ENCODE data around the gene CENPP. TPM values are rescaled to one million over a fixed set of nuclear protein-coding genes. Genes with fewer than 3 reads are reported as not detected.

Gene CENPP
- total RNA-seq, 2 experiments from 2014 or later, result 21.8 to 23.5 TPM

- Mint-ChIP-seq H3K4me3 (no peak overlapping the region), H3K27ac (no peak overlapping the region), H3K36me3 (no peaks in the 10 kb centered on the region), H3K4me1 (ENCODE audit: low read depth) (no peaks in the 10 kb centered on the region), H3K27me3 (no peaks in the 10 kb centered on the region), H3K9me3 (no peaks in the 10 kb centered on the region)
- no peak for DNase-seq
- POLR2A ChIA-PET, result no interaction called here
- intact Hi-C loops (cut with micrococcal nuclease), result no loop called here
- CTCF ChIA-PET, result no interaction called here
Measured at GRCh38 chr9:92524881-92525280, 199.1 kb downstream of the CENPP start.

DNA sequence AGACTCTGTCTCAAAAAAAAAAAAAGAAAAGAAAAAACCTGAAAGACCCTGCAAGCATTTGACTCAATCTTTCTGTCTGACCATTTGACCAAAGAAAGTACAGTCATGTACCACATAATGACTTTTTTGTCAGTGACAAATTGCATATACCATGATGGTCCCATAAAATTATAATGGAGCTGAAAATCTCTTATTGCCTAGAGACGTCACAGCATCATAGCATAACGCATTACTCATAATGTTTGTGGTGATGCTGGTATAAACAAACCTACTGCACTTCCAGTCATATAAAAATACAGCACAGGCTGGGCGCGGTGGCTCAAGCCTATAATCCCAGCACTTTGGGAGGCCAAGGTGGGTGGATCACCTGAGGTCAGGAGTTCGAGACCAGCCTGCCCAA is 199.6 kb downstream of the CENPP start:
- ChIA-PET CTCF (interaction anchor here (1.7 kb wide), 1 partner anchor 384 kb away, joined by 4 read pairs; no protein-coding TSS in a partner anchor), POLR2A (no interaction called here)
- no peak for DNase-seq
- no peaks in the 10 kb centered on the region for H3K36me3 Mint-ChIP-seq
- no peaks in the 10 kb centered on the region for H3K4me1 Mint-ChIP-seq (ENCODE audit: low read depth)
- no peak overlapping the region for H3K27ac Mint-ChIP-seq
- no peaks in the 10 kb centered on the region for H3K27me3 Mint-ChIP-seq
- H3K4me3 Mint-ChIP-seq, result no peak overlapping the region
- no peaks in the 10 kb centered on the region for H3K9me3 Mint-ChIP-seq
- intact Hi-C loops (cut with micrococcal nuclease), result no loop called here

DNA sequence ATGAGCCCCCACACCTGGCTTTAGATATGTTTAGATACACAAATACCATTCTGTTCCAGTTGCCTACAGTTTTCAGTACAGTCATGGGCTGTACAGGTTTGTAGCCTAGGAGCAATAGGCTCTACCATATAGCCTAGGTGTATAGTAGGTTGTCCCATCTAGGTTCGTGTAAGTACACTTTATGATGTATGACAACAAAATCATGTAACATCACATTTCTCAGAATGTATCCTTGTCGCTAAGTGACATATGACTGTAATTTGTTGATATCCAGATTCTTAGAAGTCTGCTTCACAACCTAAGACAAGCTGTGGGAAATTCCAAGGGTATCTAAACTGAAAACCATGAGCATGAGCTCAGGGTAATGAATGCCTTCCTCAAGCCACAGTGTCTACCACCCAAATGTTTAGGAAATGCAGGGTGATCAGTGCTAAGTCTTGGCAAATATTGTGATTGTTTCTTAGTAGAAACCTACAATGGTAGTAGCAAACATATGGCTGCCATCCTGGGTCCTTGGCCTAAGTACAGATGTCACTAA is 201.6 kb downstream of the CENPP start:
- CTCF ChIA-PET, result interaction anchor here (0.7 kb wide), 1 partner anchor 574 kb away, joined by 3 read pairs; no protein-coding TSS in a partner anchor
- Mint-ChIP-seq H3K27ac (no peak overlapping the region), H3K9me3 (peaks cover 2% of the 10 kb centered on the region), H3K4me1 (ENCODE audit: low read depth) (no peaks in the 10 kb centered on the region), H3K4me3 (no peak overlapping the region), H3K27me3 (no peaks in the 10 kb centered on the region), H3K36me3 (no peaks in the 10 kb centered on the region)
- intact Hi-C loops (cut with micrococcal nuclease), result no loop called here
- DNase-seq, result no peak
- POLR2A ChIA-PET, result no interaction called here

GRCh38 chr9:92527832-92528521 is 202.2 kb downstream of the CENPP start:
- Mint-ChIP-seq H3K27ac (no peak overlapping the region), H3K4me3 (no peak overlapping the region), H3K36me3 (no peaks in the 10 kb centered on the region), H3K27me3 (no peaks in the 10 kb centered on the region), H3K4me1 (ENCODE audit: low read depth) (no peaks in the 10 kb centered on the region), H3K9me3 (peaks cover 3% of the 10 kb centered on the region)
- no peak for DNase-seq
- intact Hi-C loops (cut with micrococcal nuclease), result no loop called here
- ChIA-PET POLR2A (no interaction called here), CTCF (no interaction called here)

DNA sequence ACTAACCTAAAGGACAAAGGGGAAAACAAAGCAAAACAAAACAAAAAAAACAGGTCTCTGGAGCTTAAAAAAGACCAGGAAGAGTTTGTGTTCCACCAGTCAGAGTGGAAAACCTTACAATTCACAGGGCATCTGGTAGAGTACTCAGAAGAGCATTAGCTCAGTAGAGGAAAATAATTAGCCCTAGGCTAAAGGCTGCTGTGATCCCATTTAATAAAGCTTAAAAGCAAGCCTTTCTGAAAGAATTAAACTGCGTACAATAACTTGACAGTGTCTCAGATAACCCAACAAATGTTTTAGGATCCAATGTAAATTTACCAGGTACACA is 202.7 kb downstream of the CENPP start:
- Mint-ChIP-seq H3K4me1 (ENCODE audit: low read depth) (no peaks in the 10 kb centered on the region), H3K27me3 (no peaks in the 10 kb centered on the region), H3K4me3 (no peak overlapping the region), H3K27ac (no peak overlapping the region), H3K36me3 (no peaks in the 10 kb centered on the region), H3K9me3 (peaks cover 3% of the 10 kb centered on the region)
- POLR2A ChIA-PET, result no interaction called here
- intact Hi-C loops (cut with micrococcal nuclease), result no loop called here
- CTCF ChIA-PET, result no interaction called here
- DNase-seq, result no peak

- no peaks in the 10 kb centered on the region for H3K27me3 Mint-ChIP-seq
- CTCF ChIA-PET, result no interaction called here
- peaks cover 3% of the 10 kb centered on the region for H3K9me3 Mint-ChIP-seq
- POLR2A ChIA-PET, result no interaction called here
- H3K36me3 Mint-ChIP-seq, result no peaks in the 10 kb centered on the region
- H3K4me3 Mint-ChIP-seq, result no peak overlapping the region
- H3K27ac Mint-ChIP-seq, result no peak overlapping the region
- no peaks in the 10 kb centered on the region for H3K4me1 Mint-ChIP-seq (ENCODE audit: low read depth)
- DNase-seq, result no peak
- intact Hi-C loops (cut with micrococcal nuclease), result no loop called here
Measured at GRCh38 chr9:92529124-92529523, 203.4 kb downstream of the CENPP start.

DNA sequence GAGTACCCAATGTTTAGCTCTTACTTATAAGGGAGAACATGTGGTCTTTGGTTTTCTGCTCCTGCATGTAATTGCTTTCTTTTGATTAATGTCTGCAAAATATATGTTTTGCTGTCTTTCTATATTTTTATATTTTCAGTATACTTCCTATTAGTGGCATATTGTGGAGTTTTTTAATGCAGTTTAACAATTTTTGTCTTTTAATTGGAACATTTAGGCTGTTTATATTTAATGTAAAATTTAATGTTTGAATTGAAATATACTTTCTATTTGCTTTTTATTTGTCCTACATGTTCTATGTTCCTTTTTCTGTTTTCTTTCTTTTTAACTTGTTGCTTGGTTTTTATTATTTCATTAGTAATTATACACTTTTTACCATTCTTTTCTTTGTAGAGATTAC is 205.1 kb downstream of the CENPP start:
- no peak for DNase-seq
- intact Hi-C loops (cut with micrococcal nuclease), result no loop called here
- H3K36me3 Mint-ChIP-seq, result no peaks in the 10 kb centered on the region
- ChIA-PET POLR2A (no interaction called here), CTCF (no interaction called here)
- H3K4me1 Mint-ChIP-seq (ENCODE audit: low read depth), result peaks cover 7% of the 10 kb centered on the region
- no peak overlapping the region for H3K27ac Mint-ChIP-seq
- peaks cover 3% of the 10 kb centered on the region for H3K9me3 Mint-ChIP-seq
- no peaks in the 10 kb centered on the region for H3K27me3 Mint-ChIP-seq
- H3K4me3 Mint-ChIP-seq, result no peak overlapping the region

DNA sequence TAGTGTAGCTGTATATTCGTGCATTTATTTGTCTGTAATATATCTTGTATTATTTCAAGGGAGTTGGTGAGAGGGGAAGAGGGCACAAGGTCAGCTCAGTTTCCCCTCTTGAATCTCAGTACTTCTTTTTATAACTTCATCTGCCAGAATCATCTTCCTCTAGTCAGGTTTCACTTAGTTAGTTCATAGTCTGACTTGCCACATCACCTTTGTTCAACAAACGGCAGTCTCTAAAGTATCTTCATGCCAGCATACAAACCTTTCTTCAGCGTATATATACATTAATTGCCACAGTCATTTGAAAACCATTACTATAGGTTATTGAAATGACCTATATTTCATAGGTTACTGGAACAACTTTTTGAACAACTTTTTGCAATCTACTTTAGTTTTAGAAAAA is 208.5 kb downstream of the CENPP start:
- Mint-ChIP-seq H3K36me3 (no peaks in the 10 kb centered on the region), H3K9me3 (peaks cover 3% of the 10 kb centered on the region), H3K4me3 (no peak overlapping the region), H3K27me3 (no peaks in the 10 kb centered on the region), H3K27ac (no peak overlapping the region), H3K4me1 (ENCODE audit: low read depth) (peaks cover 7% of the 10 kb centered on the region)
- ChIA-PET CTCF (no interaction called here), POLR2A (no interaction called here)
- intact Hi-C loops (cut with micrococcal nuclease), result no loop called here
- no peak for DNase-seq

DNA sequence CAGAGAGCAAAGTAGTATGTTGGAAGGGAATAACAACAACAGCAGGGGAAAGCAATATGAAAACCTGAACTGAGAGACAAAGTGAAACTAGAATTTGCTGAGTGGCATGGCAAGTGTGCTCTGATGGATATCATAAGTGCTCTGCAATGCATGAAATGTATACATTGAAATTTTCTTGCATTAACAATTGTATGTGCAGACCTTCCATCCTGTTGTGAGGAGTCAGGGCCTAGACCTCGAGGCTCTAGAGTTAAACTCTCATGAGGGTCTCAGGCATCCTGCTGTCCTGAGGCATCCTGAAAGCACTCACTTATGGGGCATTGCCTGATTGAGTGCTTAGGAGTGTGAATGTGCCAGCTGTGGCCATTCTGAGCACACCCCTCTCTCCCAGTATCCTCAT is 208.9 kb downstream of the CENPP start:
- H3K4me1 Mint-ChIP-seq (ENCODE audit: low read depth), result peaks cover 7% of the 10 kb centered on the region
- CTCF ChIA-PET, result no interaction called here
- no peak overlapping the region for H3K4me3 Mint-ChIP-seq

GRCh38 chr9:92535940-92536850 is 210.4 kb downstream of the CENPP start, which contains the start of gene ECM2:
Gene ECM2, minus strand, starts transcription at chr9:92535990. Its CDS starts 13,124 bp downstream, at chr9:92522866.
- Mint-ChIP-seq H3K4me1 (ENCODE audit: low read depth) (peaks cover 7% of the 10 kb centered on the region), H3K4me3 (no peak within 1 kb of the TSS), H3K36me3 (no peaks in the 10 kb centered on the region), H3K27me3 (no peaks in the 10 kb centered on the region), H3K27ac (no peak within 1 kb of the TSS), H3K9me3 (peaks cover 3% of the 10 kb centered on the region)
- no peak for DNase-seq
- intact Hi-C loops (cut with micrococcal nuclease), result no loop called here
- CTCF ChIA-PET, result no interaction called here
- POLR2A ChIA-PET, result interaction anchor here (0.7 kb wide), 1 partner anchor 135 kb away, joined by 3 read pairs; no protein-coding TSS in a partner anchor

More for the DNA sequence above, 208.9 kb downstream of the CENPP start:
- Mint-ChIP-seq H3K27me3 (no peaks in the 10 kb centered on the region), H3K9me3 (peaks cover 3% of the 10 kb centered on the region), H3K27ac (no peak overlapping the region), H3K36me3 (no peaks in the 10 kb centered on the region)
- intact Hi-C loops (cut with micrococcal nuclease), result no loop called here
- DNase-seq, result no peak
- POLR2A ChIA-PET, result no interaction called here

DNA sequence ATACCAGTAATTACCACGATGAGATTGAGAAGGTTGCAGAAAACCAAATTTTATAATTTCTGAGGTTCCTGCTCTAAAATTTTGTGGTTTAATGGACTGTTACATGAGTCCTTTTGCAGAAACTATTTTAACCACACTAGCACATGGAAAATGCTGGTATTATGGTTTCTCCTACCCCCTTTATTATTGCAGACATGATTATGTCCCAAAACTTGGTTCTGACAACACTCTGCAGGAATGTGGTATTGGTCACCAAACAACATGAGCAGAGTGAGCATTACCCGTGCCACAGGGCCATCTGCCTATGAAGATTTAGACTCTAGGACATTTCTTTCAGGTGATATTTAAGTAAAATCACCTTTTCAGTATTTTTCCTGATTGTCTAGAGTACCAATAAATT is 212.8 kb downstream of the CENPP start:
- CTCF ChIA-PET, result no interaction called here
- Mint-ChIP-seq H3K27me3 (no peaks in the 10 kb centered on the region), H3K4me1 (ENCODE audit: low read depth) (peaks cover 7% of the 10 kb centered on the region), H3K4me3 (no peak overlapping the region), H3K27ac (no peak overlapping the region), H3K36me3 (no peaks in the 10 kb centered on the region), H3K9me3 (no peaks in the 10 kb centered on the region)
- intact Hi-C loops (cut with micrococcal nuclease), result no loop called here
- DNase-seq, result no peak
- POLR2A ChIA-PET, result no interaction called here

GRCh38 chr9:92543972-92544371 is 218.2 kb downstream of the CENPP start:
- ChIA-PET POLR2A (no interaction called here), CTCF (no interaction called here)
- Mint-ChIP-seq H3K27ac (no peak overlapping the region), H3K36me3 (peaks cover 5% of the 10 kb centered on the region), H3K4me1 (ENCODE audit: low read depth) (no peaks in the 10 kb centered on the region), H3K4me3 (no peak overlapping the region), H3K27me3 (no peaks in the 10 kb centered on the region), H3K9me3 (no peaks in the 10 kb centered on the region)
- no peak for DNase-seq
- intact Hi-C loops (cut with micrococcal nuclease), result no loop called here

Measured in activated CD4-positive, alpha-beta memory T cell treated with anti-CD3 and anti-CD28 coated beads for 36 hours (primary cell).